AG04449 (cell line): ENCODE measurements around the gene COQ2.

ENCODE experiments used
- CTCF ChIA-PET: fragments of 350-600 bp; formaldehyde crosslinking; extraction: SDS; loops from one replicate; lab custom pipeline; 2021; ENCODE audit warnings: antibody characterized with exemption; lab: Yijun Ruan, JAX
- POLR2A ChIA-PET: fragments of 400-600, 350-600 bp; formaldehyde crosslinking; extraction: SDS; loops from one replicate; lab custom pipeline; 2020; ENCODE audit warnings: antibody characterized with exemption, inconsistent platforms; lab: Yijun Ruan, JAX
- DNase-seq: peaks from one replicate; pipeline ENCODE4 v3.0.0-alpha.2; 2010; ENCODE audit warnings: low read depth, low spot score
- H3K4me3 ChIP-seq: 2 replicates; pipeline ENCODE4 v1.5.1; 2011; ENCODE audit warnings: low read depth, mild to moderate bottlenecking, control low read depth, low read length
- CTCF ChIP-seq: IDR thresholded peaks from one replicate; pipeline ENCODE4 v1.5.1; 2011; ENCODE audit warnings: mild to moderate bottlenecking, moderate library complexity, low read length, control low read depth, inconsistent platforms; ENCODE audit not compliant: insufficient read depth; ENCODE audit errors: missing control alignments

The COQ2 gene

GRCh38 chr4:83263106-83263505 lies 21.5 kb downstream of the COQ2 start:
- ChIA-PET POLR2A (no interaction called here), CTCF (interaction anchor here (1.6 to 10.7 kb wide), 6 partner anchors 9 to 227 kb away, joined by 3 to 183 read pairs (median 5); partner anchors contain the start of gene COPS4)
- DNase-seq, result no peak
- no peak for TF ChIP-seq CTCF
- H3K4me3 ChIP-seq, result no peak overlapping the region

GRCh38 chr4:83262682-83263081 lies 21.9 kb downstream of the COQ2 start:
- POLR2A ChIA-PET, result no interaction called here

GRCh38 chr4:83261307-83261706 lies 23.3 kb downstream of the COQ2 start:
- POLR2A ChIA-PET, result no interaction called here

More at GRCh38 chr4:83262682-83263081, 21.9 kb downstream of the COQ2 start:
- no peak overlapping the region for H3K4me3 ChIP-seq
- CTCF ChIA-PET, result interaction anchor here (0.7 to 10.7 kb wide), 12 partner anchors 9 to 227 kb away, joined by 3 to 183 read pairs (median 5); partner anchors contain the start of genes COPS4, COQ2 and PLAC8
- DNase-seq, result no peak
- no peak for TF ChIP-seq CTCF

GRCh38 chr4:83259586-83259985 lies 25.0 kb downstream of the COQ2 start:
- DNase-seq, result no peak
- H3K4me3 ChIP-seq, result no peak overlapping the region
- CTCF ChIA-PET, result interaction anchor here (0.9 to 10.7 kb wide), 18 partner anchors 9 to 799 kb away, joined by 3 to 183 read pairs (median 6); partner anchors contain the start of genes COPS4 and PLAC8
- no peak for TF ChIP-seq CTCF
- POLR2A ChIA-PET, result no interaction called here

More at GRCh38 chr4:83261307-83261706, 23.3 kb downstream of the COQ2 start:
- CTCF ChIA-PET, result interaction anchor here (1.1 to 10.7 kb wide), 20 partner anchors 9 to 224 kb away, joined by 4 to 183 read pairs (median 7); partner anchors contain the start of genes COPS4, COQ2 and PLAC8
- DNase-seq, result no peak
- H3K4me3 ChIP-seq, result no peak overlapping the region
- TF ChIP-seq CTCF, result no peak

GRCh38 chr4:83258461-83258860 lies 26.1 kb downstream of the COQ2 start:
- no peak for TF ChIP-seq CTCF
- POLR2A ChIA-PET, result no interaction called here
- H3K4me3 ChIP-seq, result no peak overlapping the region
- no peak for DNase-seq
- CTCF ChIA-PET, result interaction anchor here (1.2 to 10.7 kb wide), 4 partner anchors 10 to 221 kb away, joined by 3 to 183 read pairs (median 18); partner anchors contain the start of gene COPS4

GRCh38 chr4:83257811-83258210 lies 26.8 kb downstream of the COQ2 start:
- ChIA-PET POLR2A (interaction anchor here (0.9 kb wide), 1 partner anchor 145 kb away, joined by 4 read pairs; no protein-coding TSS in a partner anchor), CTCF (no interaction called here)
- no peak for TF ChIP-seq CTCF
- DNase-seq, result no peak
- H3K4me3 ChIP-seq, result no peak overlapping the region
